Body of pancreas (tissue), 4 donors: ENCODE measurements around the gene CCL4L2.

ENCODE experiments used
- POLR2A ChIP-seq, 3 donors: fragments of 450-650 bp; IDR thresholded peaks; one replicate each; pipeline ENCODE4 v1.6.1; 2016; ENCODE audit warnings: antibody characterized with exemption in 3 of 3, mild to moderate bottlenecking in 2 of 3
- TF ChIP-seq, protein P1 (sequence below), 7 experiments: fragments of 450-650 bp in 4 of 7; fragments of 200-600 bp in 3 of 7; sonication (generic) in 3 of 7; IDR thresholded peaks; one replicate each; pipeline ENCODE4 v1.5.1; 2016 to 2019; ENCODE audit warnings: antibody characterized with exemption in 7 of 7

GRCh38 chr17:36197387-36197703 is 13.5 kb upstream of the CCL4L2 start:
- TF ChIP-seq, protein P1, sequence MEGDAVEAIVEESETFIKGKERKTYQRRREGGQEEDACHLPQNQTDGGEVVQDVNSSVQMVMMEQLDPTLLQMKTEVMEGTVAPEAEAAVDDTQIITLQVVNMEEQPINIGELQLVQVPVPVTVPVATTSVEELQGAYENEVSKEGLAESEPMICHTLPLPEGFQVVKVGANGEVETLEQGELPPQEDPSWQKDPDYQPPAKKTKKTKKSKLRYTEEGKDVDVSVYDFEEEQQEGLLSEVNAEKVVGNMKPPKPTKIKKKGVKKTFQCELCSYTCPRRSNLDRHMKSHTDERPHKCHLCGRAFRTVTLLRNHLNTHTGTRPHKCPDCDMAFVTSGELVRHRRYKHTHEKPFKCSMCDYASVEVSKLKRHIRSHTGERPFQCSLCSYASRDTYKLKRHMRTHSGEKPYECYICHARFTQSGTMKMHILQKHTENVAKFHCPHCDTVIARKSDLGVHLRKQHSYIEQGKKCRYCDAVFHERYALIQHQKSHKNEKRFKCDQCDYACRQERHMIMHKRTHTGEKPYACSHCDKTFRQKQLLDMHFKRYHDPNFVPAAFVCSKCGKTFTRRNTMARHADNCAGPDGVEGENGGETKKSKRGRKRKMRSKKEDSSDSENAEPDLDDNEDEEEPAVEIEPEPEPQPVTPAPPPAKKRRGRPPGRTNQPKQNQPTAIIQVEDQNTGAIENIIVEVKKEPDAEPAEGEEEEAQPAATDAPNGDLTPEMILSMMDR (IDR thresholded peaks at IDR 0.05): no peak
- no peak for TF ChIP-seq POLR2A (IDR thresholded peaks at IDR 0.05)
